HTR-8/SVneo (cell line): ENCODE measurements around the gene CDKAL1.
"Not testable (repeated sequence)": the region's sequence is repeated elsewhere in the genome, so short reads cannot be mapped to it uniquely, and the experiment has no call there.

Experiments used
- DNase-seq: peaks from one replicate; pipeline ENCODE4 v3.0.0; 2011; ENCODE audit warnings: low spot score, mixed read lengths; ENCODE audit not compliant: insufficient read length
- FAIRE-seq: peaks from 2 replicates; lab custom pipeline; 2011; peaks lifted over from hg19 to GRCh38; lab: Jason Lieb, UNC

CDKAL1 gene

DNA sequence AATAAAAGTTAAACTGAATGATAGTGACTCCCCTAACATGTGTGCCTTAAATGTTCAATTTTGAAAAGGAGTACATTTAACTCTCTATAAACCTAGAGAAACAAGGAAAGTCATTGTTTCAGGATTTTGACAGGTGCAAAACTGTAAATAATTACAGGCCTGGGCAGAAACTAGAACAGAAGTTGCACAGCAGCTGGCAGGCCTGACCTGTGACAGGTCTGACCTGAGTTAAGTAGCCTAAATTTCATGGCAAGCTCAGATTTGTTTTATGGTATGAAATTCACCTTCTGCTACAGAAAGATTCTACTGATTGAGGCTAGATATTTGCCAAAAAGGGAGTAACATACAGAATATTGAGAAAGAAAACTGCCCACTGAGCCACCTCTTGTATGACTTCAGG lies 166.1 kb downstream of the CDKAL1 start:
- FAIRE-seq (no peak), DNase-seq (no peak)

DNA sequence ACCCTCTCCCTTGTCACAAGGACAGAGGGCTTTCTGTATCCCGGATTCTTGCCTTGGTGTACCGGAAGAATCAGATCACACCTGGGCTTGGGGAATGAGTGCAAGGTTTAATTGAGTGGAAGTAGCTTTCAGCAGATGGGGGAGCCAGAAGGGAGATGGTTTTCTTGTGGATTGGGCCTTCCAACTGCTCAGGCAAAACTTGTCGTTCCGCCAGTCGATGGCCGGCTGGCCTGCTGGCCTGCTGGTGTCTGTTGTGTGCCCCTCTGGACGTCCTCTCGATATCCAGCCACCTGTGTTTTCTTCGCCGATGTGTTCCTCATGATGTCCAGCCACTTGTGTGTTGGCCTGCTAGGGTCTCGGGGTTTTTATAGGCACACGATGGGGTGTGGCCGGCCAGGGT lies 168.1 kb downstream of the CDKAL1 start:
- DNase-seq (no peak), FAIRE-seq (no peak)

DNA sequence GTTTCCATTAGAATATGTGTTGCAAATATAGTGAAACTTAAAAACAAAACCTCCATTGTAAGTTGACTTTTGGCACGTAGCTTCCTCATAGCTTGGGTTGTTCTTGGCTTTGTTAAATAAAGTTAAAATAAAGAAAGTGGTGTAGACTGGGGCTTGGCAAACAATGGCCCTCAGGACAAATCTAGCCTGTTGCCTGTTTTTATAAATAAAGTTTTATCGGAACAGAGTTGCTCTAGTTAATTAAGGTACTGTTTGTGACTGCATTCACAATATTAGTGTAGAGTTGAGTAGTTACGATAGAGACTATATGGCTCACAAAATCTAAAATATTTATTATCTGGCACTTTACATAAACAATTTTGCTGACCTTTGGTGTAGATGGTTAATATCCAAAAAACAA lies 168.8 kb downstream of the CDKAL1 start:
- FAIRE-seq: no peak

DNA sequence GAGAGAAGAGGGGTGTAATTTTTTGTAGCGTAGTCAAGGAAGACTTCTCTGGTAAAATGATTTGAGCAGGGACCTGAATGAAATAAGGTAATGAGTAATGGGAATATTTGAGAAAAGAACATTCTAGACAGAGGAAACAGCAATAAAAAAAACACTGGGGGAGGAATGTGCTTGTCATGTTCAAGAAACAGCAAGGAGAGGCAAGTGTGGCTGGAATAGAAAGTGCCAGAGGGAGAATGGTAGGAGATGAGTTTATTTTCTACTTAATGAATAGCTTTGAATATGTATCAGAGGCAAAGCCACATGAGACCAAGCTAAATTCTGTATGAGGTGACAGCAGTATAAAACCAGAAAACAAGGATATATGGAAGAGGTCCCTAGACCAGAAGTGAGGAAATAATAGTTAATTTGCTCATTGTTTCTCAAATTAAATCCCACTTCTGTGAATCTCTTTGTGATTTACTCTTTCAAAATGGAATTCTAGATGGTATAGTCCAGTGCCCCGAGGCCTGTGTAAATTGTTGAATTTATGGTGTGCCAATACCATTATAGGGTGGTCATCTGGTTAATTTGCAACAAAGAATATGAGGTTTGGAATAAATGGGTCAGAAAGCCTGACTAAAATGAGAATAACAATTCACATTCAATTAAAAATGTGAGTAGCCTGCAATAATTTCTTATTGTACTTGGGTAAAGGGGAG lies 170.2 kb downstream of the CDKAL1 start:
- no peak for FAIRE-seq
- DNase-seq: no peak

More for the DNA sequence above, 168.8 kb downstream of the CDKAL1 start:
- no peak for DNase-seq

DNA sequence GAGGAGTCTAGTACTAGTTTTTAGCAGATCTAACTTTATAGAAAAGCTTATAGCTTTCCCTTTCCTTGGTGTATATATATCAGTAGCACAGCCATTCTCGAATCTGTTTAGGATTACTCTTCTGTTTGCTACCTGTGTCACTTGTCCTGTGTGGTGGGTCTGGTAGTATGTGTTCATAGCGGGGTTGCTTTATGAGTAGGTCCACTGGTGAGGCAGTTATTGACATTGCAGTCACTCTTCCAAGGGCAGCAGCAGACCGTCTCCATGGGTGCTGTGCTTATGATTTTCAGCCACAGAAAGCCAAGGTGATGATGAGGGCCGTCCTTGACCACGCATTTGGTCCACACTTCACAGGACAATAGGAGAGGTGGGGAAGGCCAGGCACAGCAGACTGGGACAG lies 171.5 kb downstream of the CDKAL1 start:
- DNase-seq: no peak
- no peak for FAIRE-seq

DNA sequence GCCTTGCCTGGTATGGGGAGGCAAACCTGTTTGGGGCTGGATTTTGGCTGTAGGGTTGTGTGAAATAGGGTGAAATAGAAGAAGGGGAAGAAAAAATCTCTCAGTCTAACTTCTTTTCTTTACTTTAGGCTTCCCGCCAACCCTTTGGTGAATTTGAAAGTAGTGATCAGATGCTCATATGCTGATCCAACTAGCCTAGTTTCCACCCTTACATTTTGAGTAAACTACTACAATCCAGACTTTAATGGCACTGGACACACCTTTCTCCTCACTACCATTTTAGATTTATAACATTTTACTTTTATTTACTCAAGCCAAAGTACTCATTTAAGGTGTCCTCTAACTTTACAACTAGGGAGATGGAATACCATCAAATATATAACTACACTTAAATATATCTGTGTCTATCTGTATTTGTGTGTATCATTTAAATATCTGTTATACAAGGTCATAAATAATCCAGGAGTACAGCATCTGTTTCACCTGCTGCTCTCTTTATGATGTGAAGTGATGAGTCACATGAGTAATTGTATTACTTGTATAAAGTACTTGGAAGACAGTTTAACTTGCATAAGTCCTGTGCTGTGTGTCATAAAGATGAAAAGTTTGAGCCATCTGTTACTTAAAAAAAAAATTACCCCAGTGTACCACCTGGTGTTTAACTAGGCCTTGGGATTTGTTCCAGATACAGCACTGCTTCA lies 172.1 kb downstream of the CDKAL1 start:
- FAIRE-seq (no peak), DNase-seq (peak; percentile 14)

DNA sequence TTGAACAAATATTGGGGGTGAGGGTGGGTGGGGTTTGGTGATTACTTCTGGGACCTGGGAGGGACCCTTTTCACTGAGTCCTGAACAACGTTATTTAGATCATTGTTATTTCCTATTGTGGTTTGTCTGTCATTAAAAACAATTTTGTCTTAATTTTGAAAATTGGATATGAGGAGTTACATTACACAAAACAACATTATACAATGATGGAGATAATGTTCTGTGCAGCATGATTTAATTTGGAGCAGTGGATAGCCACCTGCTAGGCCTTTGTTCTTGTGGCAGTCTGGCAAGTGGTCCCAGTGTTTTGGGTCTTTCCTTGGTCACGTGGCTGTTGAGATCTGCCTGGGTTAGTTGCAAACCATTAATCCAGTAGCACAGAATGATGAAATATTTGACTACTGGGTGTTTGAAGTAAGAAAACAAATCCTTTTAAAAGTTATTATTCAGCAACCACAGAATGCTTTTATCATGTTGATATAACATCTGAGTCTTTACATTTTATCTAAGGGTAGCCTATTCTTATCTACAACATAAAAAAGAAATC lies 172.8 kb downstream of the CDKAL1 start:
- FAIRE-seq (no peak), DNase-seq (no peak)

DNA sequence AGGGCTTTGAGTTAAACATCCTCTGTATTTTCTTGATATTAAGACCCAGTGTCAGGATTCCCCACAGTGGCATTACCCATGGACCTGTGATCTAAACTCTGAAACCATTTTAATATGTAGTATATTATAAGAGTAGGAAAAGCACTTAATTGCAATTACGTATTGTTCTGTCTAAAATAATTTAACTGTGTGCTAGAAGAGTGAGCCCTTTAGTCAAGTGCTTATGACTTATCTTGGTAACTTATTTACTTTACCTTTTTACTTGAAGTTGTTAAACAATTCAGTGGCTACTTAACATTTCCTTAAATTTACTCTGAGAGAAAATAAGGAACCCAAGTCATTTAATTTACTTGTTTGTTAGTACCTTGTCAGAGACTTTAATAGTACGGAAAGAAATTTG lies 173.6 kb downstream of the CDKAL1 start:
- DNase-seq: no peak
- FAIRE-seq: no peak

DNA sequence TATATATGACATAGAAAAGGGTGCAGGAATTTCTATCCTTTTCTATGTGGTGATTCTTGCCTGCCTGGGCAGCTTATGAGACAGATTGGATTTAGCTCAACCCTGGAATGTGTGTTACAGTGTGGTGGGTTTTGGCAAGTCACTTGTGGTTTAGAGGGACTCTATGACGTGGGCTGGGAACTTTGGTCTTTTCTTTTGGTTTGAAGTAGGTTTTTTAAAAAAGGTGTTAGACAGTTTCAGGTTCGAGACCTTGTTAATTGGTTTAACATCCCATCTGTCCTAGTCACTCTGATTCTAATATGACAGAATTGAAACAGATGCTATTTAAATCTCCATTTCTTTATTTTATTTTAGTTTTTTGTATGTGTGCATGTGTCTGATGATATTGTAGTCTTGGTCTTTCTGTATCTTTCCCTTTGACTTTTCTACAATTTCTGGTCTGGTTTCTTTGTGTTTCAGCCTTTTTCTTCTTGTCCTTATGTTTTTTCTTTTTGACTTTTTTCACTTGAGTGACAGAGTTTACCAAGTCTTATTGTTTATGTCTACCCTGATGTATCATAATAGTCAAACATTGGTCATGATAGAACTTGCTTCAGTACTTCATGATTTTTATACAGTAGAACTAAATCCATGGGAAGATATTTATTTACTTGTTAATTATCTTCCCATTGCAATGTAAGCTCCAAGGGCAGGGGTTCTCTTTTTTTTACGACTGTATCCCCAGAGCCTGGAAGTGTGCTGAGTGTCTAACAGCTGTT lies 174.3 kb downstream of the CDKAL1 start:
- DNase-seq (no peak), FAIRE-seq (no peak)

DNA sequence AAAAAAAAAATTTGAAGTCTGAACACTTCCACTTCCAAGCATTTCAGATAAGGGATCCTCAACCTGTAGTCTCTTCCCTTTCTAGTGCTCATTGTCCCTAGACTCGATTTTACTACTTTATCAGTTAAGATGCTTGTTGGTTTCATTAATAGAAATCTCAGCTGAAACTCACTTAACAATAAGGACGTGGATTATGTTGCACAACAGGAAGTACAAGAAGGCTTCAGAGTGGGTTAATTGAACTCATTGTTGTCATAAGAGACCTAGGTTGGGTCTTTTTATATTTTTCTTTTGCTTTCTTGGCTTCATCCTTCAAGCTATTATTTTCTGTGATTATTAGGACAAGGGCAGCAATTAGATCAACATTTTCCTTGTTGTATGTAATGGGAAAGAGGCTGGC lies 175.2 kb downstream of the CDKAL1 start:
- FAIRE-seq (no peak), DNase-seq (no peak)

DNA sequence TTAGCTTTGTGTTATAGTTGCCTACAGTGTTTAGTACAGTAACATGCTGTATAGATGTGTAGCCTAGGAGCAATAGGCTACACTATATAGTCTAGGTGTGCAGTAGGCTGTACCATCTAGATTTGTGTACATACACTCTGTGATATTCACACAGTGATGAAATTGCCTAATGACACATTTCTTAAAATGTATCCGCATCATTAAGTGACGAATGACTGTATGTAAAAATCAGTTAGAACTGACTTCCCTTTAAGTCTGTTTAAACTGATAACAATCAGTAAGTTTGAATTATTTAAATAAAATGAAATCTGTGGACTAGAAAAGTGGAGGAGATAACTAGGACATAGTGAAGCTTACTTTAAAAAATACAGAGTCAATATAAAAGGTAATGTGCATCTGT lies 176.1 kb downstream of the CDKAL1 start:
- FAIRE-seq: peak; percentile 64
- no peak for DNase-seq

DNA sequence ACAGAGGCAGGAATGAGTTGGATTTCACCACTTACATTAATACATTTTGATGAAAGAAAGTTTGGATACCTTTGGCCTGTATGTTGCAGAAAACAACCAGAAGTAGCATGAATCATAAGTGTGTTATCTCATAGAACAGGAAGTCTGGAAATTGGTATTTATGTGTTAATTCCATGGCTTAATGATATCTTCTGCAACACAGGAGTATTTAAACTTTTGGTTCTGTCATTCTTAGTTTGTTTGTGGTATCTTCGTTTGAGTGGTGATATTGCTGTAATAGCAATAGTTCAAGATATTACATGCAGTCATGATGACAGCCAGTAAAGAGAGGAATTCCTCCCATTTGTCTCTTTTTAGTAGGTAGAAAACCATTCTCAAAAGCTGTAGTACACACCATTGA lies 177.3 kb downstream of the CDKAL1 start:
- DNase-seq (no peak), FAIRE-seq (no peak)

DNA sequence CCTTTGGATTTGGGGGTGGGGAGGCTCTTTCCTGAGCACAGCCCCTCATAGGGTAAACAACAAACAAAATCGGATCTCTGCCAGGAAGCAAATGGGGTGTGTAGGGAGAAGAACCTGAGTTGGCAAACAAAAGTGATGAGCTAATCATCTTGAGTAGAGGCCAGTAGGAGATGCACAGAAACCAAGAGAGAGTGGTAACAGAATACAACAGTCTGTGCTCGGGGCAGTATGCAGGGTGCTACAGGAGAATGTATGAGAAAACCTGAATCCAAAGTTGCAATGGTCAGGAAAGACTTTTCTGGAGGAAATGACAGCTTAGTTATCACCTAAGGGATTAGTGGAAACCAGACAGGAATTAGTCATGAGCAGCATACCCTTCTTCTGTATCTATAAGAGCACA lies 177.8 kb downstream of the CDKAL1 start:
- FAIRE-seq (no peak), DNase-seq (no peak)

DNA sequence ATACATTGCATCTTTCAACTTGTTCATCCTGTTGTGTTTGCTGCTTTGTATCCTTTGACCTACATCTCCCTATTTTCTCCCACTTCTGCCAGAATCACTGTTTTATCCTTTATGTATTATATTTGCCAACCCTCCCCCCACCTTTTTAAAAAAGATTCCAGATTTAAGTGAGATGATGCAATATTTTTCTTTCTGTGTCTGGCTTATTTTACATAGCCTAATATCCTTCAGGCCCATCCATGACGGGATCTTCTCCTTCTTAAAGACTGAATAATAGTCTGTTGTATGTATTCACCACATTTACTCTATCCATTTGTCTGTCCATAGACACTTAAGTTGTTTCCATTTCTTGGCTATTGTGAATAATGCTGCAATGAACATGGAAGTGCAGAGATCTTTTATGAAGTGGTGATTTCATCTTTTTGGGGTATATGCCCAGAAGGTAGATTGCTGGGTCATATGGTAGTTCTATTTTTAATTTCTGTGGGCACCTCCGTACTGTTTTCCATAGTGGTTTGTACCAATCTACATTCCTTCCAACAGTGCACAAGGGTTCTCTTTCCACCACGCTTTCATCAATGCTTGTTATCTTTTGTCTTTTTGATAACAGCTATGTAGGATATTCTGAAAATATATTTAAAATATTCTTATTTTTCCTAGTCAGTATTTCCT lies 181.0 kb downstream of the CDKAL1 start:
- DNase-seq: no peak
- no peak for FAIRE-seq

DNA sequence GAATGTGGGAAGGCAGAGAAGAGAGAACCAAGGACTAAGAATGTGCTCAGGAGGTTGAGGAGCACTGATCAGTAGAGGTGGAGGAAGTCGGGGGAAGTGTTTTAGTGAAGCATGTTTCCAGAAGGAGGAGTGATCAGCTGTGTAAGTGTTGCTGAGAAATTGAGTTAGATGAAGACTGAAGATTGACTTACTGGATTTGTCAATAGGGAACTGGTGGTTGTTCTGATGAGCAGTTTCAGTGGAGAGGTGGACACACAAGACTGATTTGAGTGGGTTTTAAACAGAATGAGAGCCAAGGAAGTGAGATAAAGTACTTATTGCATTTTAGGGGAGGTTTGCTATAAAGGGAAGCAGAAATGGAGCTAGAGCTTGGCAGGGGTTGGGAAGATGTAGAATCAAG lies 182.6 kb downstream of the CDKAL1 start:
- no peak for FAIRE-seq
- DNase-seq: no peak

DNA sequence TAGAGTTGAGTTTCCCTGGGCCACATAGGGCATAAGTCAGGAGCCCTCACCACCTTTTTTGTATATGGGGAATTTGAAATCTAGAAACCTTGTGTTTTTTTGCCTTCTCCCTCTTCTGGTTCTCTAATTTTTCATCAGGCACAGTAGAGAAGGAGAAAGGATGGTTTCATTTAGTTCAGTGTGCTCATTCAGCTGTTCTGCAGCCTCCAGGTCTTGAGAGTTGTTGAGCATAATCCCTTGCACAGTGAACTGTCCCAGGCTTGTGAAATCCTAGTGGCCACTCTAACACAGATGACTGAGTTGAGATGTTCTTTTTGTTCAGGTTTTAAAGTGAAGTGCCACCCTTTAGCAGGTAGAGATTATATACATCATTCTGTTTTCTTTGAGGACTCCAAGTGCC lies 183.5 kb downstream of the CDKAL1 start:
- no peak for FAIRE-seq
- DNase-seq: no peak

DNA sequence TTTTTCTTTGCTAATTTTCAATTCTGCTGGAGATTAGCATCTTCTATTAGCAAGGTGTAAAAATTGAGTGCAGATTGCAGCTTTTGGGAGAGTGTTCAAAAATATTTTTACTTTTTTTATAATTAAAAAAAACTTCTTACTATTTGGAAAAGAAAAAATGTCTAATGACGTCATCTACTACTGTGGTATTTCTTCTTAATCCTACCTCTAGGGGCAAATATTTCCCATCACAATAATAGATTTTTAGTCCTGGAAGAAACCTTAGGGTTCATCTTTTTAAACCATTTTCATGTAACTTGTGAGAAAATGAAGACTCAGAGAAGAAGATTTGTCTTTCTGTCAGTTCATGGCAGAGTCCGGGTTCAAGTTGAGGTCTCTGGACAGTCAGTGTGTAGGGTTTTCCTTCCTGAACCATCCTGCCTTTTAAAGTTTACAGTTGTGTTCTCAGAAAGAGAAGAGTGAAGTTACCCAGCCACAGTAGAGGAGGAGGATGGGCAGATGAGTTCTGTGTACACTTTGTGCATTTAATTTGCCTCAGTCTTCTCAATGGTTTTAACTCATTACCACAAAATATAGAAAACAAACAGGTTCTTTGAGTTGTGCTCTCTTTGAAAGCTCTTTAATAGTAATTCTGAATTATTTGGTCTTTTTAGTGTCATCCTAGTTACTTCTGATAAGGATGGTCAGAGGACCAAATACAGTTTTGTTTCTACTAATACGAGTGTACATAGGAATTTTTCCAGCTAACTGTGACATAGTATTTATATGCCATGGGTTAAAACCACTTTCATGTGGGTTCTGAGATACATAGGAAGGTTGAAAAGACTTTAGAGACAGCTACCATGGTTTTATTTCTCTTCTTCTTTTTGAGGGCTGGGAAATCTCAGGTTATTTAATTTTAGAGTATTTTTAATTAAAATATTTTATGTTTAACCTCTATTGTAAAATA lies 184.7 kb downstream of the CDKAL1 start:
- DNase-seq: no peak
- no peak for FAIRE-seq

DNA sequence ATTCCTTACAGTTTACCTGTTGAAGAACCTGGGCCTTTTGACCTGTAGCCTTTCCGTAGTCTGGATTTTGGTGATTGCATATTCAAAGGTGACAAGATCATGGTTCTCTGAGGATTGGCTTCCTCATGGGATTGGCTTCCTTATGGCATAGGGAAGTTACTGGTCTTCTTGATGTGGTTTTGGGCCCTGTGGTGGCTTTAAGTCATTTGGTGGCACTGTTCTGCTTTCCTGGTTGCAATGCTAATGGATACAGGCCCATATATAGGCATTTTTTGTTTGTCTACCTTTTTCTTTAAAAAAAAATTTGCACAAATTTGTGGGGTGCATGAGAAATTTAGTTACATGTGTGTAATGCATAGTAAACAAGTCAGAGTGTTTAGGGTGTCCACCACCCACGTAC lies 185.7 kb downstream of the CDKAL1 start:
- DNase-seq (no peak), FAIRE-seq (no peak)

DNA sequence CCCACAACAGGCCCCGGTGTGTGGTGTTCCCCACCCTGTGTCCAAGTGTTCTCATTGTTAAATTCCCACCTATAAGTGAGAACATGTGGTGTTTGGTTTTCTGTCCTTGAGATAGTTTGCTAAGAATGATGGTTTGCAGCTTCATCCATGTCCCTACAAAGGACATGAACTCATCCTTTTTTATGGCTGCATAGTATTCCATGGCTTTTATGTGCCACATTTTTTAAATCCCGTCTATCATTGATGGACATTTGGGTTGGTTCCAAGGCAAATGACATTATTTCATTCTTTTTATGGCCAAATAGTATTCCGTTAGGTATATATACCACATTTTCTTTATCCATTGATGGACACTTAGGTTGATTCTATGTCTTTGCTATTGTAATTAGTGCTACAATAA lies 186.9 kb downstream of the CDKAL1 start:
- not testable (repeated sequence) for DNase-seq, FAIRE-seq
